Endothelial cell of umbilical vein (primary cell): ENCODE results near the gene NUPR2. TPM values are rescaled to one million over a fixed set of nuclear protein-coding genes. Genes with fewer than 3 reads are reported as not detected.

Source experiments
- BruUV-seq: library from RNA; stranded (reverse); fragments of 400-500 nt; replicated peaks from 2 replicates; lab custom pipeline; 2021; lab: Mats Ljungman, UMichigan
- CTCF ChIA-PET: fragments of 300-600, 350-600 bp; sonication (Branson Sonifier 250); formaldehyde crosslinking; loops from one replicate; lab custom pipeline; 2021; ENCODE audit warnings: antibody characterized with exemption, inconsistent platforms; lab: Charles Lee
- POLR2A ChIA-PET: fragments of 300-600, 350-600 bp; sonication (Branson Sonifier 250); formaldehyde crosslinking; loops from one replicate; lab custom pipeline; 2021; ENCODE audit warnings: antibody characterized with exemption, inconsistent platforms; lab: Charles Lee
- DNase-seq: peaks from one replicate; pipeline ENCODE4 v3.0.0-alpha.2; 2011; ENCODE audit warnings: low read depth, low spot score
- FAIRE-seq: peaks from 2 replicates; lab custom pipeline; 2011; peaks lifted over from hg19 to GRCh38; lab: Jason Lieb, UNC
- H2AFZ ChIP-seq: 2 replicates; pipeline ENCODE4 v1.6.0; 2012; ENCODE audit warnings: low read depth, low read length, control low read depth, inconsistent platforms
- H3K27ac ChIP-seq: 2 replicates; pipeline ENCODE4 v1.5.1; 2011; ENCODE audit warnings: low read depth, mild to moderate bottlenecking, control low read depth, low read length, moderate library complexity; ENCODE audit not compliant: insufficient read depth
- H3K27me3 ChIP-seq, 2 experiments: 2 replicates each; pipeline versions ENCODE4 v1.6.0 to v1.6.1; 2011; ENCODE audit warnings: low read length in 2 of 2, mixed read lengths in 1 of 2; ENCODE audit not compliant: control insufficient read depth in 2 of 2, insufficient read depth in 2 of 2
- H3K36me3 ChIP-seq, 2 experiments: 2 replicates in 1 of 2; 3 replicates in 1 of 2; pipeline ENCODE4 v1.5.1; 2011; ENCODE audit warnings: low read length in 2 of 2, mild to moderate bottlenecking in 1 of 2, moderate library complexity in 1 of 2; ENCODE audit not compliant: control insufficient read depth in 2 of 2, insufficient read depth in 2 of 2; ENCODE audit errors: extremely low read depth in 1 of 2
- H3K4me1 ChIP-seq: 3 replicates; pipeline ENCODE4 v1.5.1; 2011; ENCODE audit warnings: mild to moderate bottlenecking, low read length; ENCODE audit not compliant: control insufficient read depth, insufficient read depth; ENCODE audit errors: extremely low read depth
- H3K4me2 ChIP-seq: 2 replicates; pipeline ENCODE4 v1.6.1; 2011; ENCODE audit warnings: low read length, control low read depth, mixed read lengths; ENCODE audit not compliant: insufficient read depth
- H3K4me3 ChIP-seq, 3 experiments: fragments of 200-600 bp in 1 of 3; sonication (generic), shearing (Covaris generic) in 1 of 3; replicated peaks in 1 of 3; 2 replicates each; pipeline ENCODE4 v1.5.1; 2011 to 2016; ENCODE audit warnings: control low read depth in 3 of 3, low read length in 3 of 3, mild to moderate bottlenecking in 2 of 3, inconsistent platforms in 1 of 3, low read depth in 1 of 3, moderate library complexity in 1 of 3; ENCODE audit not compliant: insufficient read depth in 1 of 3
- H3K79me2 ChIP-seq: 2 replicates; pipeline ENCODE4 v1.6.0; 2012; ENCODE audit warnings: low read length, inconsistent platforms; ENCODE audit not compliant: control insufficient read depth, insufficient read depth
- H3K9ac ChIP-seq: replicated peaks from 2 replicates; pipeline ENCODE3; 2011; ENCODE audit warnings: low read length, control low read depth; ENCODE audit not compliant: insufficient read depth; ENCODE audit errors: extremely low read depth
- H3K9me1 ChIP-seq: replicated peaks from 3 replicates; pipeline ENCODE4 v1.6.0; 2011; ENCODE audit warnings: mild to moderate bottlenecking, low read length; ENCODE audit not compliant: control insufficient read depth, insufficient read depth; ENCODE audit errors: extremely low read depth
- H3K9me3 ChIP-seq: replicated peaks from 2 replicates; pipeline ENCODE4 v1.5.1; 2012; ENCODE audit warnings: low read length, inconsistent platforms; ENCODE audit not compliant: control insufficient read depth, insufficient read depth
- H4K20me1 ChIP-seq: replicated peaks from 2 replicates; pipeline ENCODE3; 2011; ENCODE audit warnings: mild to moderate bottlenecking, low read length; ENCODE audit not compliant: control insufficient read depth, insufficient read depth; ENCODE audit errors: extremely low read depth
- CTCF ChIP-seq, 2 donors: IDR thresholded peaks; 1 replicate in 1 of 2; 2 replicates in 1 of 2; pipeline ENCODE4 v1.5.1; 2011; ENCODE audit warnings: low read length in 2 of 2, mild to moderate bottlenecking in 2 of 2, moderate library complexity in 2 of 2, control low read depth in 1 of 2, inconsistent platforms in 1 of 2, low read depth in 1 of 2; ENCODE audit not compliant: insufficient read depth in 1 of 2; ENCODE audit errors: extremely low read depth in 1 of 2
- EZH2 ChIP-seq: IDR thresholded peaks from 2 replicates; pipeline ENCODE4 v1.6.1; 2012; ENCODE audit warnings: borderline replicate concordance, low read depth, mild to moderate bottlenecking, moderate library complexity, low read length, inconsistent platforms; ENCODE audit not compliant: severe bottlenecking
- FOS ChIP-seq: IDR thresholded peaks from 2 replicates; pipeline ENCODE4 v1.6.1; 2011; ENCODE audit warnings: mild to moderate bottlenecking, low read length, moderate library complexity, borderline replicate concordance; ENCODE audit not compliant: insufficient read depth
- GATA2 ChIP-seq: IDR thresholded peaks from 2 replicates; pipeline ENCODE4 v1.7.0; 2011; ENCODE audit warnings: low read depth, mild to moderate bottlenecking, moderate library complexity, mixed read lengths, low read length; ENCODE audit not compliant: insufficient read length, insufficient read depth
- JUN ChIP-seq: IDR thresholded peaks from 2 replicates; pipeline ENCODE4 v1.6.1; 2011; ENCODE audit warnings: borderline replicate concordance, low read depth; ENCODE audit not compliant: insufficient read length, insufficient read depth
- MAX ChIP-seq: IDR thresholded peaks from 2 replicates; pipeline ENCODE4 v1.6.1; 2011; ENCODE audit not compliant: insufficient read depth, insufficient read length
- MYC ChIP-seq: IDR thresholded peaks from one replicate; pipeline ENCODE4 v1.6.1; 2011; ENCODE audit warnings: mild to moderate bottlenecking, low read depth, low read length
- POLR2A ChIP-seq: IDR thresholded peaks from 2 replicates; pipeline ENCODE4 v1.6.1; 2012; ENCODE audit warnings: low read depth, mild to moderate bottlenecking, control low read depth, low read length
- POLR2AphosphoS5 ChIP-seq: IDR thresholded peaks from 2 replicates; pipeline ENCODE4 v1.6.1; 2012; ENCODE audit warnings: low read depth, mild to moderate bottlenecking, control low read depth, low read length, moderate library complexity; ENCODE audit not compliant: insufficient read depth
- dilution Hi-C: fragments of 300-500 bp; cut with MboI; formaldehyde crosslinking; loops from one replicate; pipeline ENCODE4 v1.15.0; 2019; ENCODE audit warnings: low sequenced_read_pairs; ENCODE audit not compliant: extremely low pct_ligation_motif_present
- intact Hi-C: fragments of 100-400 bp; cut with micrococcal nuclease; formaldehyde crosslinking; loops from one replicate; pipeline ENCODE4 v1.10.0; 2022
- polyA plus RNA-seq, 4 experiments: library from polyadenylated mRNA; depleted of rRNA in 3 of 4; stranded (reverse) in 3 of 4; unstranded in 1 of 4; fragments of >200 nt; gene quantifications; 2 replicates each; pipeline versions ENCODE4 v1.2.1 to v1.2.3, GENCODE V29; 2011 to 2012; ENCODE audit warnings: missing spikeins in 1 of 4
- total RNA-seq: library from RNA; stranded (reverse); gene quantifications from 2 replicates; pipeline ENCODE4 v1.2.3, GENCODE V29; 2021

The NUPR2 gene
- total and polyA plus RNA-seq, 2 donors (not counting 3 experiments of a cell fraction or from before 2014, with no cell fraction given): not detected

- no peaks in the 10 kb centered on the region for H4K20me1 ChIP-seq
- peaks cover 6 to 12% of the 10 kb centered on the region in 2 experiments for H3K36me3 ChIP-seq
- peak within 1 kb of the TSS; percentile 92 for H2AFZ ChIP-seq
- no peaks in the 10 kb centered on the region for H3K27me3 ChIP-seq
- peak within 1 kb of the TSS; percentile 76 for H3K4me2 ChIP-seq
- peaks cover 26% of the 10 kb centered on the region for H3K79me2 ChIP-seq
- ChIA-PET CTCF (interaction anchor here (0.8 to 2.6 kb wide), 5 partner anchors 8 to 465 kb away, joined by 3 to 19 read pairs (median 5); partner anchors contain the start of gene PHKG1), POLR2A (interaction anchor here (0.6 to 1.6 kb wide), 4 partner anchors 13 to 105 kb away, joined by 3 to 7 read pairs (median 5); partner anchors contain the start of genes CCT6A, PHKG1 and PSPH)
- TSS peak; percentile 93 for BruUV-seq
- intact Hi-C loops (loop anchor here (1.0 to 10.0 kb wide), 5 partner anchors 28 to 742 kb away; partner anchors contain the start of genes LANCL2, SUMF2 and VOPP1), dilution Hi-C loops (no loop called here)
- H3K9ac ChIP-seq: peak within 1 kb of the TSS; percentile 93
- peak within 1 kb of the TSS; percentile 77 for H3K27ac ChIP-seq
- peaks cover 4% of the 10 kb centered on the region for H3K4me1 ChIP-seq
- no peaks in the 10 kb centered on the region for H3K9me3 ChIP-seq
- H3K4me3 ChIP-seq: peak within 1 kb of the TSS; percentile 54 to 87 (median 86)
- FAIRE-seq: peak; percentile 98
- no peaks in the 10 kb centered on the region for H3K9me1 ChIP-seq
- TF ChIP-seq MYC (peak; percentile 15), POLR2AphosphoS5 (no peak), CTCF (IDR thresholded peaks at IDR 0.05; ENCODE audit: extremely low read depth in 1 of 2, insufficient read depth in 1 of 2, low read depth in 1 of 2, low read length in 2 of 2) (no peak), MAX (no peak), GATA2 (no peak), EZH2 (no peak), JUN (no peak), FOS (no peak), POLR2A (peak; percentile 70)
- DNase-seq: peak; percentile 98
Measured at GRCh38 chr7:56106108-56107073, 9.8 kb downstream of the NUPR2 start, which contains the start of gene CHCHD2. Gene CHCHD2 (minus strand): TSS chr7:56106476. CDS start chr7:56106413, 63 bp downstream.
